GM23338 (cell line): ENCODE data around the gene MSH3. TPM values are rescaled to one million over a fixed set of nuclear protein-coding genes. Genes with fewer than 3 reads are reported as not detected.

ENCODE experiments used
- ATAC-seq: fragments of 200-7000 bp; cut with Tn5 transposase; 3 replicates; pipeline ENCODE4 v1.9.1; 2020
- DNase-seq: peaks from one replicate; pipeline ENCODE4 v3.0.0-alpha.2; 2015; ENCODE audit warnings: low spot score
- H2AFZ ChIP-seq: fragments of 200-600 bp; sonication (generic); 2 replicates; pipeline ENCODE4 v1.8.0; 2016; ENCODE audit warnings: antibody characterized with exemption, mild to moderate bottlenecking, moderate library complexity
- H3F3A ChIP-seq: fragments of 200-600 bp; sonication (generic); replicated peaks from 2 replicates; pipeline ENCODE4 v1.8.0; 2017; ENCODE audit warnings: antibody characterized with exemption, mixed run types, low read depth
- H3K27ac ChIP-seq: fragments of 200-600 bp; sonication (generic); 2 replicates; pipeline ENCODE4 v1.6.1; 2016; ENCODE audit warnings: low read depth
- H3K27me3 ChIP-seq: fragments of 200-600 bp; sonication (generic); 2 replicates; pipeline ENCODE4 v1.8.0; 2016; ENCODE audit warnings: mild to moderate bottlenecking, mixed run types, moderate library complexity; ENCODE audit not compliant: insufficient read depth
- H3K36me3 ChIP-seq: fragments of 200-600 bp; sonication (generic); 2 replicates; pipeline ENCODE4 v1.8.0; 2016; ENCODE audit warnings: mild to moderate bottlenecking; ENCODE audit not compliant: insufficient read depth
- H3K4me1 ChIP-seq: fragments of 200-600 bp; sonication (generic); 2 replicates; pipeline ENCODE4 v1.8.0; 2016; ENCODE audit warnings: mild to moderate bottlenecking, moderate library complexity; ENCODE audit not compliant: insufficient read depth
- H3K4me2 ChIP-seq: fragments of 200-600 bp; sonication (generic); 2 replicates; pipeline ENCODE4 v1.7.1; 2017; ENCODE audit warnings: mixed run types
- H3K4me3 ChIP-seq: fragments of 200-600 bp; sonication (generic); 2 replicates; pipeline ENCODE4 v1.6.1; 2016; ENCODE audit warnings: mixed run types
- H3K79me2 ChIP-seq: fragments of 200-600 bp; sonication (generic); replicated peaks from 2 replicates; pipeline ENCODE4 v1.8.0; 2017; ENCODE audit warnings: mild to moderate bottlenecking; ENCODE audit not compliant: insufficient read depth
- H3K9me2 ChIP-seq: fragments of 200-600 bp; sonication (generic); 2 replicates; pipeline ENCODE4 v1.8.0; 2017; ENCODE audit not compliant: insufficient read depth
- H4K20me1 ChIP-seq: fragments of 200-600 bp; sonication (generic); replicated peaks from 2 replicates; pipeline ENCODE4 v1.8.0; 2017; ENCODE audit warnings: mild to moderate bottlenecking; ENCODE audit not compliant: insufficient read depth
- H3K27ac Mint-ChIP-seq: 2 replicates; pipeline ENCODE4 v1.8.0; 2020; ENCODE audit warnings: inconsistent platforms, mild to moderate bottlenecking, moderate library complexity, mixed read lengths
- H3K27me3 Mint-ChIP-seq: 3 replicates; pipeline ENCODE4 v1.8.0; 2022; ENCODE audit warnings: low read depth, mild to moderate bottlenecking, moderate library complexity, mixed read lengths, inconsistent platforms; ENCODE audit not compliant: insufficient read depth, poor library complexity
- H3K36me3 Mint-ChIP-seq: 3 replicates; pipeline ENCODE4 v1.8.0; 2021; ENCODE audit warnings: low read depth, mild to moderate bottlenecking, inconsistent platforms, moderate library complexity, mixed read lengths
- H3K4me1 Mint-ChIP-seq: 3 replicates; pipeline ENCODE4 v1.8.0; 2020; ENCODE audit warnings: mild to moderate bottlenecking, inconsistent platforms, mixed read lengths
- H3K4me3 Mint-ChIP-seq: 3 replicates; pipeline ENCODE4 v1.8.0; 2021; ENCODE audit warnings: moderate library complexity, mild to moderate bottlenecking, inconsistent platforms, mixed read lengths
- H3K9me3 Mint-ChIP-seq: 3 replicates; pipeline ENCODE4 v1.8.0; 2020; ENCODE audit warnings: moderate library complexity, mild to moderate bottlenecking, inconsistent platforms, mixed read lengths
- CREB1 ChIP-seq: fragments of 250-450 bp; sonication (Bioruptor Pico); IDR thresholded peaks from 2 replicates; pipeline ENCODE4 v1.5.0; 2020; ENCODE audit warnings: low read depth, mild to moderate bottlenecking, moderate library complexity
- ETS1 ChIP-seq: IDR thresholded peaks from 2 replicates; pipeline ENCODE4 v1.6.1; 2016; ENCODE audit warnings: antibody characterized with exemption
- STAT1 ChIP-seq: IDR thresholded peaks from one replicate; pipeline ENCODE4 v1.6.1; 2016; ENCODE audit warnings: antibody characterized with exemption; ENCODE audit not compliant: unreplicated experiment
- ZNF114 ChIP-seq: fragments of 250-450 bp; sonication (Bioruptor Pico); IDR thresholded peaks from 2 replicates; pipeline ENCODE4 v1.5.0; 2020; ENCODE audit warnings: mild to moderate bottlenecking, moderate library complexity
- polyA plus RNA-seq: library from polyadenylated mRNA; unstranded; fragments of >200 nt; fragmentation: Nextera tagmentation; extraction: Ambion mirVana; gene quantifications from 2 replicates; pipeline ENCODE4 v1.2.1, GENCODE V29; 2016
- total RNA-seq: library from RNA; depleted of rRNA; stranded (reverse); fragments of >200 nt; shearing (Covaris generic); gene quantifications from 2 replicates; pipeline ENCODE4 v1.2.3, GENCODE V29; 2014
- TF ChIP-seq, protein P1 (sequence below): fragments of 250-450 bp; sonication (Bioruptor Pico); IDR thresholded peaks from 2 replicates; pipeline ENCODE4 v1.5.0; 2020; ENCODE audit warnings: mild to moderate bottlenecking, moderate library complexity

The MSH3 gene
- total and polyA plus RNA-seq, 2 experiments from 2014 or later = 13.3 to 16.6 TPM

DNA sequence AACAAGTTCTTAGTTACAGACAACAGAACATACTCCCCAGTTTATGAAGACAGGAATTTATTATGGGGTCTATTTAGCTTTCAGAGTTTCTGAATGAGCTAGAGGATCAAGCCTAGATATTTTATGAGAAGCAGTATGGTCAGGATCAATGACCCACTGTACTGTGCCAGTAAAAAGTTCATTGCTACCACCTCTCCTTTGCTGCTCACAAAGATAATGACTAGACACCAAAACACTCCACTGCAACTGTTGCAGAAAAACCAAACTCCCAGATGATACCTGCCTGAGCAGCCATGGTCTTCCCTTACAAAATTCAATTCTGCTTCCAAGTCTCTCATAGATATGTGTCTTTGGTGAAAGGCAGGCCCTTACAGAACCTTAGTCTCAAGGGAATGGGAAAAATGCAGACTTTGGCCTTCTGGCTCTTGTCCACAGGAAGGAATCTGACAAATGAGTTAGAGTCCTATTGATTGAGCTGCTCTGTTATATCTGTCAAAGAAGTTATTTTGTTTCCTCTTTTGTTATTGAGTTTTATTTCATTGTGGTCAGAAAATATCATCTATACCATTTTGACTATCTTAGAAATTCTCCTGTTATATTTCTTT is 231.0 kb downstream of the MSH3 start:
- Mint-ChIP-seq H3K27ac (peak overlapping the region; percentile 31), H3K4me3 (no peak overlapping the region), H3K4me1 (peaks cover 8% of the 10 kb centered on the region; the same call in 2 of the 3 replicates), H3K9me3 (no peaks in the 10 kb centered on the region), H3K27me3 (no peaks in the 10 kb centered on the region), H3K36me3 (peaks cover 3% of the 10 kb centered on the region)
- peaks cover 7% of the 10 kb centered on the region; the same call in 1 of the 2 replicates for H3K4me1 ChIP-seq
- ATAC-seq (no peak), DNase-seq (peak; percentile 10)
- no peak overlapping the region for H3K4me2 ChIP-seq
- H3K27me3 ChIP-seq = no peaks in the 10 kb centered on the region
- H3K27ac ChIP-seq = 0 out of 2 replicates have a peak overlapping the region, but pooled peaks have one; percentile 27
- no peaks in the 10 kb centered on the region for H3F3A ChIP-seq
- H3K79me2 ChIP-seq = no peaks in the 10 kb centered on the region
- no peak overlapping the region for H3K4me3 ChIP-seq
- H2AFZ ChIP-seq = no peak overlapping the region
- TF ChIP-seq ZNF114 = no peak
- TF ChIP-seq, protein P1, sequence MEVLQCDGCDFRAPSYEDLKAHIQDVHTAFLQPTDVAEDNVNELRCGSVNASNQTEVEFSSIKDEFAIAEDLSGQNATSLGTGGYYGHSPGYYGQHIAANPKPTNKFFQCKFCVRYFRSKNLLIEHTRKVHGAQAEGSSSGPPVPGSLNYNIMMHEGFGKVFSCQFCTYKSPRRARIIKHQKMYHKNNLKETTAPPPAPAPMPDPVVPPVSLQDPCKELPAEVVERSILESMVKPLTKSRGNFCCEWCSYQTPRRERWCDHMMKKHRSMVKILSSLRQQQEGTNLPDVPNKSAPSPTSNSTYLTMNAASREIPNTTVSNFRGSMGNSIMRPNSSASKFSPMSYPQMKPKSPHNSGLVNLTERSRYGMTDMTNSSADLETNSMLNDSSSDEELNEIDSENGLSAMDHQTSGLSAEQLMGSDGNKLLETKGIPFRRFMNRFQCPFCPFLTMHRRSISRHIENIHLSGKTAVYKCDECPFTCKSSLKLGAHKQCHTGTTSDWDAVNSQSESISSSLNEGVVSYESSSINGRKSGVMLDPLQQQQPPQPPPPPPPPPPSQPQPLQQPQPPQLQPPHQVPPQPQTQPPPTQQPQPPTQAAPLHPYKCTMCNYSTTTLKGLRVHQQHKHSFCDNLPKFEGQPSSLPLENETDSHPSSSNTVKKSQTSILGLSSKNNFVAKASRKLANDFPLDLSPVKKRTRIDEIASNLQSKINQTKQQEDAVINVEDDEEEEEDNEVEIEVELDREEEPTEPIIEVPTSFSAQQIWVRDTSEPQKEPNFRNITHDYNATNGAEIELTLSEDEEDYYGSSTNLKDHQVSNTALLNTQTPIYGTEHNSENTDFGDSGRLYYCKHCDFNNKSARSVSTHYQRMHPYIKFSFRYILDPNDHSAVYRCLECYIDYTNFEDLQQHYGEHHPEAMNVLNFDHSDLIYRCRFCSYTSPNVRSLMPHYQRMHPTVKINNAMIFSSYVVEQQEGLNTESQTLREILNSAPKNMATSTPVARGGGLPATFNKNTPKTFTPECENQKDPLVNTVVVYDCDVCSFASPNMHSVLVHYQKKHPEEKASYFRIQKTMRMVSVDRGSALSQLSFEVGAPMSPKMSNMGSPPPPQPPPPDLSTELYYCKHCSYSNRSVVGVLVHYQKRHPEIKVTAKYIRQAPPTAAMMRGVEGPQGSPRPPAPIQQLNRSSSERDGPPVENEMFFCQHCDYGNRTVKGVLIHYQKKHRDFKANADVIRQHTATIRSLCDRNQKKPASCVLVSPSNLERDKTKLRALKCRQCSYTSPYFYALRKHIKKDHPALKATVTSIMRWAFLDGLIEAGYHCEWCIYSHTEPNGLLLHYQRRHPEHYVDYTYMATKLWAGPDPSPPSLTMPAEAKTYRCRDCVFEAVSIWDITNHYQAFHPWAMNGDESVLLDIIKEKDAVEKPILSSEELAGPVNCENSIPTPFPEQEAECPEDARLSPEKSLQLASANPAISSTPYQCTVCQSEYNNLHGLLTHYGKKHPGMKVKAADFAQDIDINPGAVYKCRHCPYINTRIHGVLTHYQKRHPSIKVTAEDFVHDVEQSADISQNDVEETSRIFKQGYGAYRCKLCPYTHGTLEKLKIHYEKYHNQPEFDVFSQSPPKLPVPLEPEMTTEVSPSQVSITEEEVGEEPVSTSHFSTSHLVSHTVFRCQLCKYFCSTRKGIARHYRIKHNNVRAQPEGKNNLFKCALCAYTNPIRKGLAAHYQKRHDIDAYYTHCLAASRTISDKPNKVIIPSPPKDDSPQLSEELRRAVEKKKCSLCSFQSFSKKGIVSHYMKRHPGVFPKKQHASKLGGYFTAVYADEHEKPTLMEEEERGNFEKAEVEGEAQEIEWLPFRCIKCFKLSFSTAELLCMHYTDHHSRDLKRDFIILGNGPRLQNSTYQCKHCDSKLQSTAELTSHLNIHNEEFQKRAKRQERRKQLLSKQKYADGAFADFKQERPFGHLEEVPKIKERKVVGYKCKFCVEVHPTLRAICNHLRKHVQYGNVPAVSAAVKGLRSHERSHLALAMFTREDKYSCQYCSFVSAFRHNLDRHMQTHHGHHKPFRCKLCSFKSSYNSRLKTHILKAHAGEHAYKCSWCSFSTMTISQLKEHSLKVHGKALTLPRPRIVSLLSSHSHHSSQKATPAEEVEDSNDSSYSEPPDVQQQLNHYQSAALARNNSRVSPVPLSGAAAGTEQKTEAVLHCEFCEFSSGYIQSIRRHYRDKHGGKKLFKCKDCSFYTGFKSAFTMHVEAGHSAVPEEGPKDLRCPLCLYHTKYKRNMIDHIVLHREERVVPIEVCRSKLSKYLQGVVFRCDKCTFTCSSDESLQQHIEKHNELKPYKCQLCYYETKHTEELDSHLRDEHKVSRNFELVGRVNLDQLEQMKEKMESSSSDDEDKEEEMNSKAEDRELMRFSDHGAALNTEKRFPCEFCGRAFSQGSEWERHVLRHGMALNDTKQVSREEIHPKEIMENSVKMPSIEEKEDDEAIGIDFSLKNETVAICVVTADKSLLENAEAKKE (CRISPR knock-in tag) = no peak
- TF ChIP-seq ETS1 = no peak
- no peak for TF ChIP-seq CREB1
- no peak for TF ChIP-seq STAT1
- H4K20me1 ChIP-seq = no peaks in the 10 kb centered on the region
- no peaks in the 10 kb centered on the region for H3K36me3 ChIP-seq
- H3K9me2 ChIP-seq = no peaks in the 10 kb centered on the region
